ENCODE results near the gene MLEC.

MLEC gene

DNA sequence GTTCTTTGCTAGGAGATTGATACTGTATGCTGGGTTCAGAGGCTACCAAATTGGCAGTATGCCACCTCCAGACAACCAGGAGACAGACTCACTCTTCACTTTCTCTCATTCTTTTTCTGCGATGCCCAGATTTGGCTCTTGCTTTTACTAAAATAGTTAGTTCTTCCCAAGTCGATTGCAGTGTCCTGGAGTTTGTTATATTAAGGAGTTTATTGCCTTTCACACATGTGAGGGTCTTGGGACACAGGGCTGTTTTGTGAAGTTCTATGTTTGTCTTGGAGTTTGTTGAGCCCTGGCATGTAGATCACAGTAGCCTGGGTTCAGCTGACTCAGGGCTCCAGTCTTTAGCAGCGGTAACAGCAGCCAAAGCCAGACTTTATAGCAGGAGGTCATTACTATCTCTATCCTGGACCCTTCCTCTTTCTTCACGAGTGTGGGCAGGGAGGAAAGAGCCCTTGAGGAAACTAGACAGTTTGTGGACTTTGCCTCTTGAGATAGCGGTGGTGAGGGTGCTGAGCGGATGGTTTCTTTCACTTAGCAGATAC, 1.6 kb downstream of the MLEC start:
- peak overlapping the region; percentile 92 for H3K4me3 ChIP-seq (ENCODE audit: low read depth, low read length)
- no peak for DNase-seq (ENCODE audit: low read depth)

DNA sequence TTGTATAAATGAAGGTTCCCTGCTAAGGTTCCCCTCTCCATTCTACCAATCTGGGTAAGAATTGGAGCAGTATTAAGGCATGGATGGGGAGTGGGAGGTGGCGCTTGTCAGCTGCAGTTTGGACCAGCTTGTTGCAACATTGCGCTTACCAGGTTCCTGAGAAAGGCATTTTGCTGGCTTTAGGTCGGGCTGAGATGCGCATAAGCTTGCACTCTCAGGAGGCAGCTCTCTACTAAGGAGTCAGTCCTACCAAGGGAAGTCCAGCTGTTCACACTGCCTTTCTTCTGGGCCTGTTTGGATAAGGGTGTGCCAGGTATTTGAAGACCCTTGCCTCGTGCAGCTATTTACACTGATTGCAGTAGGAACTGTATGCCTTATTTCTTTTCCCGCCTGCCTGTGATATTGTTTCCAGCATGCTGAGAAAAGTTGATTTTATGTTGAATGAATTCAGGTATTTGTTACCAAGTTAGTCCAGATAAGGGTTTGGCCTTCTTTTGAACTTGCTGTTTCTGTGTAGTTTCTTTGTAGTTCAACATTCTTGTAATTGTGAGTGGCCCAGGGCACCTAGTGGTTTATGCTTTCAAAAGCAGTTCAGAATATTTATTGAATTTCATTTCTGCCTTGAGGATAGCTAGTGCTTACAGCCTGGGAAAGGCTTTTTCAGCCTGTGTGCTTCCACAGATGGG, 2.6 kb downstream of the MLEC start:
- H3K4me3 ChIP-seq (ENCODE audit: low read depth, low read length), result peak overlapping the region; percentile 92
- no peak for DNase-seq (ENCODE audit: low read depth)

DNA sequence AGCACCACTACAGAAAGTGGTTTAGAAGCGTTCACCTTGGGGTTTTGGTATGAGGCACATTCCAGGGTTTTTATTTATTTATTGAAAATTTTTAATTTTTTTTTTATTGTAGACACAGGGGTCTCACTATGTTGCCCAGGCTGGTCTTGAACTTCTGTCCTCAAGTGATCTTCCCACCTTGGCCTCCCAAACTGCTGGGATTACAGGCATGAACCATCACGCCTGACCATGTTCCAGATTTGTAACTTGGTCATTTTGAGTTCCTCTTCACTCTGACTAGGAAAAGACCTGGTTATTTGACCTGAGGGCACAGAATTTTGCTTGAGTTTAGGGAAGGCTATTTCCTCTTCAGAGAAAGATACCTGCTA, 3.1 kb downstream of the MLEC start:
- DNase-seq (ENCODE audit: low read depth), result no peak
- no peak overlapping the region for H3K4me3 ChIP-seq (ENCODE audit: low read depth, low read length)

DNA sequence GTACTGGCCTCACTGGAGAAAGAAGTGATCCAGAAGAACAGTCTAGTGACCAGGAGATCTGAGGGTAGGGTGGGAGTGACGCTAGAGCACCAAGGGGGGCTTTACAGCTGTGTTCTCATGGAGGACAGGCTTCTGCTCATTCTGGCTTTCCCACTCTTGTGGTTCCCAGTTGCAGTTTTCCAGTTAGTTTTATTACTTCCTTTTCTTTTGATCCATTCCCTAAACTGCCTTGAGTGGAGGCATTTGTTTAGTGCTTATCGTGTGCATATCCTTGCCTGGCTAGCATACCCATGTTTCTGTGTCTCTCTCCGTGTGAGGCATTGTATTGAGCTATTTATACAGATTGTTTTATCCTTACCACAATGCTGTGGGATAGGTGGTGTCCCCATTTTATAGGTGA, 4.0 kb downstream of the MLEC start:
- DNase-seq (ENCODE audit: low read depth), result no peak
- no peak overlapping the region for H3K4me3 ChIP-seq (ENCODE audit: low read depth, low read length)

DNA sequence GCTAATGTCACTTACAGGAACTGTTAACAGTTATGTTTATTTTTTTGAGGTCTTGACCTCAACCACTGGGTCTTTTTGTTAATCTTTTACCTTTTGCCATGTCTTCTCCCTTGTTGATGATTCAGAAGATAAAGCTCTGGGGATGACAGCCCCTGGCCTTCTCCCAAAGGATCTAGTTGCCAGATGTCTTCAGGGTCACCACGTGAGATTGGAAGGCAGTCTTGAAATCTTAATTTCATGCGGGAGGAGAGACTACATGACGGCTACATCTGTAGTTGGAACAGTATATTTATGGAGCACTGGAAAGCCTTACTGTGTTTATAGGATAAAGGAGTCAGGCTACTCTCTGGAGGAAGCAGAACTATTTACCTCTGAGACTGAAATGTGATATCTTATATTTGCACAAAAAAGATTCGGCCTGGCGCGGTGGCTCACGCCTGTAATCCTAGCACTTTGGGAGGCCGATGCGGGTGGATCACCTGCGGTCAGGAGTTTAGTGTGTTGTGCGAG, 5.6 kb downstream of the MLEC start:
- H3K4me3 ChIP-seq (ENCODE audit: low read depth, low read length), result no peak overlapping the region
- DNase-seq (ENCODE audit: low read depth), result no peak

DNA sequence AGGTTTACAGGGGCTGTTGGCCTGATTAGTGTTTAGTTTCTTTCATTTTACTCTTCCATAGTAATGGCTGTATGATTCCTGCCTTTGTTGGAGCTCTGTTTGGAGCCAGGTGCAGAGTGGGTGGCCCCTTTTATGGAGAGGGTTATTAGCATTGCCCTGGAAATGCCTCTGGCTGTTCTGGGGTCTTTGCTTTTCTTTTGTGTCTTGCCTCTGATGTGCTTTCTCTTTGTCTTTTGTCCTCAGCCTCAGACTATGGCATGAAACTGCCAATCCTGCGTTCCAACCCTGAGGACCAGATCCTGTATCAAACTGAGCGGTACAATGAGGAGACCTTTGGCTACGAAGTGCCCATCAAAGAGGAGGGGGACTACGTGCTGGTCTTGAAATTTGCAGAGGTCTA, 6.9 kb downstream of the MLEC start:
- H3K4me3 ChIP-seq (ENCODE audit: low read depth, low read length), result no peak overlapping the region
- DNase-seq (ENCODE audit: low read depth), result no peak

DNA sequence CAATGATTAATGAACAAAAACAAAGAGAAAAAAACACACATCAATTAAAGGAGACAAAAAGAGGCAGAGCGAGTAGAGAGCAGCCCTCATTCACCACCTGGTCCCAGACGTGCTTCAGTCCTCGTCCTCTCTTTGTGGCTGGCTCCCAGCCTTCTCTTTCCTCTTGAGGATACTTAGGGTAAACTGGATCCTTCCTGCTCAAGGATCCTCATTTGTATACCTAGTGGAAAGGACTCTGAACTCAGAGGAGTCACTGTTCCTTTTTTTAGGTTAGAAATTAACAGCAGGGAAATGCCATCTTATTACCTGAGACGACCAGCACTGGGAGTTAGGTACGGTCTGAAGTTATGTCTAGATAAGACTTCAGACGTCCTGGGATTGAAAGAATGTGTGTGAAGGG, 9.7 kb downstream of the MLEC start:
- no peak for DNase-seq (ENCODE audit: low read depth)
- H3K4me3 ChIP-seq (ENCODE audit: low read depth, low read length), result no peak overlapping the region

DNA sequence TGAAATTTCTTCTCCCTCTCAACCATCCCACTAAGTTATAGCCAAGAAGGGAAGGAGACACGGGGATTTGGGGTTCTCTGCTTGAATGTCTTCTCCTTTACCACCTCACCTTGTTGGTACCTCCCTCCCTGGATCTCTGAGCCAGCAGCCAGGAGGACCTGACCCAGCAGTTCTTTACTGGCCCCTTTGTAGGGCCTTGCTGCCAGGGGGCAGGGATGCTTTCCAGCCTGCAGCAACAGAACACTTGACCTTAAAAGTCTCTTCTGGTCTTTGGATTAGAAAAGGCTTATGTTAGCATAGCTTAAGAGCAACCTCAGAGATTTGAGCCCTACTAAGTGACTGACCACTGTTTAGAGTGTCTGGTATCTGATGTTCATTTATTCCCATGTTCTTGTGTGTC, 10.4 kb downstream of the MLEC start:
- no peak for DNase-seq (ENCODE audit: low read depth)

DNA sequence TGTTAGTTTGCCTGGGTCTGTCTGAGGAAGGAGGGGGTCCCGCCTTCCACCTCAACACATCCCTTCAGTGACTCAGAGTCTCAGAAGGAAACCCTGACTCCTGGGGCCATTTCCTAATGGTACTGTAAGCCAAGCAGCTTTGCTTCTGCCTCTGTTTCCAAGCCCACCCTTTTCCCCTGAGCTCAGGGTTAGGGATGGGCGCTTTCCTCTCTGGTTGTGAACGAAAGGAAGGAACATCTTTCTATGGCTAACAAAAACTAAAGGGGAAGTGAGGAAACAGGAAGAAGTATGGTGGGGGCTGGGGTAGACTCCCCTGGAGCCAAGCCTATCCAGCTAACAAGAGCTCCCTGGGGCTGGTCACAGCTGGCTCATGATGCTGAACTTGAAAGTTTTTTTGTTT, 11.7 kb downstream of the MLEC start:
- no peak overlapping the region for H3K4me3 ChIP-seq (ENCODE audit: low read depth, low read length)
- DNase-seq (ENCODE audit: low read depth), result no peak

More for the DNA sequence above, 10.4 kb downstream of the MLEC start:
- H3K4me3 ChIP-seq (ENCODE audit: low read depth, low read length), result no peak overlapping the region

DNA sequence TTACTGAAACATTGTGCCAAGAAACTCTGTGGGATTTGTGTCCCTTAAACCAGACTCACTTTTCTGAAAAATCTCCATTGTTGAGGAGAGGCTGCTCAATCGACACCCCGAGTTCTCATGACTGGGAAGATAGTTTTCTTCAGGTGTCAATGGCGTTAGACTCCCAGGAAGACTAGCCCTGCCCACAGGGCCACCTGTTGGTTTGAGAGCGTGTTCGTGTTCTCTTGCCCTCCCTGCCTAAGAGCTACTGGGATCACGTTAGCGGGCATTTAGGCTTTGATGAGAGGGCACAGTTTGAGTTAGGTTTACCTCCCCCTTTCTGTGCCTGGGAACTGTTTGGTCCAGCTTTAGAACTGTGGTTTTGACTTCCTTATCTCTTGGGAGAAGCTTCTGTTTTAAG, 12.6 kb downstream of the MLEC start:
- DNase-seq (ENCODE audit: low read depth), result no peak
- no peak overlapping the region for H3K4me3 ChIP-seq (ENCODE audit: low read depth, low read length)

DNA sequence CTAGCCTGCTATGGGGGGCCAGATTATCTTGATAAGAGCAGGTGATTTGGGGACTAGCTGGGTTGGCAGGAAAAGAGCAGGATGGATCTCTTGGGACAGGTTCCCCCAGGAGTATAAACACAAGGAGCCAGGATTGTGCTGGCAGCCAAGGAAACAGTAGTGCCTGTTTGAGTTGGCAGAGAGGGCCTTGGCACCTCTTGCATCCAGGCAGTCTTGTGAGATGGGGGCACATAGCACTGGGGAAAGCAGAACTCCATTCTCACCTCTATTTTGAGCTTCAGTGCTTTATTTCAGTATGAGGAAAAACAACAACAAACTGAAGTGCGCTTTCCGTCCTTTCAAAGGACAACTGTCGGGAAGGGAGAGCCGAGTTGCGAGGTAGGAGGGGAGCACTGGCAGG, 13.9 kb downstream of the MLEC start:
- no peak for DNase-seq (ENCODE audit: low read depth)
- H3K4me3 ChIP-seq (ENCODE audit: low read depth, low read length), result no peak overlapping the region

DNA sequence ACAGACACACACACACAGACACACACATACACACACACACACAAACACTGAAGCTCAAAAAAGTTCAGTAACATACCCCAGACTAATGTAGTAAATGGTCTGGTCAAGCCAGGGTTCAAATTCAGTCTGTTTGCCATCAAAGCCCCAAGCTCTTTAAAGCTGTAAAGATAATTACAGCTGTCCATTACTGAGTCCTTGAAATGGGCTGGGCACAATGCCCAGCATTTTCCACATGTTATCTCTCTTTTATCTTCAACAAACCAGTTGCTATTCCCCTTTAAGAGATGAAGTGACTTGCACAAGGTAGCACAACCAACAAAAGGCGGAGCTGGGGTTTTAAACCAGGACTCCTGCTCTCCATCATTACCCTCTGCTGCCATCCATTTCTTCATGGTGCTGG, 15.7 kb downstream of the MLEC start:
- DNase-seq (ENCODE audit: low read depth), result no peak
- H3K4me3 ChIP-seq (ENCODE audit: low read depth, low read length), result no peak overlapping the region

DNA sequence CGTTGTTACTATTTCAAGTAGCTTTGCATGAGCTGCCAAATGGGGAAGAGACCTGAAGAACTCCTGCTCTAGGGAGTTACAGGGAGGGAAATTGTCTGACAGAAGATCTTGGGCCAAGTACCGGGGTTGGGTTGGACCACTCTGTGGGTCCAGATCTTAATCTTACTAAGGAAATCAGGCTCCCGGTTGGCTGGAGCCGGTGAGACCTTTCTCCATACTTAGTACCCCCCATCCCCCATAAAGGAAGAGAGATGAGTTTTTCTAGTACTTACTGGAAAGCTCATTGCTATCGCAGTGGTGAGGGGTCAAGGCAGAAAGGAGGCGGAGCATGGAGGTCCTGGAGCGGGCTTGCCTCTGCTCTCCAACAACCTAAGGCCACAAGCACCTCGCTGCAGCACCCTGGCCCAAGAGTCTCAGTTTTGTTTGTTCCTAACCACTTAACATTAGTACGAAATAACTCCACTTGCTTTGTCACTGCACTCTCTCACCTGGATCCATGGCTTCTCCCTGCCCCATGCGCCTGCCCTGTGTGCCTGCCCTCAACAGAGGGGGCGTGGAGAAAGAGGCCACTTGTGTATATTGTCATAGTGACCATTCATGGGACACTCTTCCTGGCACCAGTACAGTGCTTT, 16.5 kb downstream of the MLEC start:
- H3K4me3 ChIP-seq (ENCODE audit: low read depth, low read length), result no peak overlapping the region
- no peak for DNase-seq (ENCODE audit: low read depth)

DNA sequence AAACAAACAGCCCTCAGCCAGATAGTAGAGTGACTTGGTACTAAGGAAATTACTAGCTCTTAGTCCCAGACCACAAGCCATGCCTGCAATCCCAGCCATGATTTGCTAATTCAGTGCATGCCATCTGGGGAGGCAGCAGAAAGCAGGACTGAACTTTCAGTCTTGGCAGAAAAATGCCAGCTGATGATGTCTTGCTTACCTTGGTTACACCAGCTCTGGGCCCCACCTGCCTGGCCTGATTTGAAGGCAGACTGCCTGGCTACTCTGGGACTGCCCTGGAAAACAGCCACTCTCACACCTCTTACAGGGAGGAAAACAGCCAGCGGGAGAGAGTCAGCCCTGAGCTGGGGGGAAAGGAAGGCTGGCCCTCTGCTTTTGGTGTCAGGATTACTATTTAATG, 18.7 kb downstream of the MLEC start:
- no peak for DNase-seq (ENCODE audit: low read depth)
- H3K4me3 ChIP-seq (ENCODE audit: low read depth, low read length), result no peak overlapping the region

DNA sequence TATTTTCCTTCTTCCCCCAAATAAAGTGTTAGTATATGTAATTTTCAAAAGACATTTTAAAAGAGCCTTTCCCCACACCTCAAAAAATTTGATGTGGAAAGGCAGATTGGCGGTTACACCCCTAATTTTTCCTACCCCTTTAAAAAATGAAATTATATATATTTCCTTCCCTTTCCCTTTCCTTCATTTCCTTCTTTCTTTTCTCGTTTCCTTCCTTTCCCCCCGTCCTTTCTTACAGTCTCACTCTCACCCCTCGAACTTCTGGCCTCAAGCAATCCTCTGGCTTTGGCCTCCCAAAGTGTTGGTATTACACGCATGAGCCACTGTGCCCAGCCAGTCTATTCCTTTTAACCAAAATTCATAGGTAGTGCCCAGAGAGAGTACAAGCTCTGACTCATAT, 19.1 kb downstream of the MLEC start:
- H3K4me3 ChIP-seq (ENCODE audit: low read depth, low read length), result no peak overlapping the region
- DNase-seq (ENCODE audit: low read depth), result no peak

DNA sequence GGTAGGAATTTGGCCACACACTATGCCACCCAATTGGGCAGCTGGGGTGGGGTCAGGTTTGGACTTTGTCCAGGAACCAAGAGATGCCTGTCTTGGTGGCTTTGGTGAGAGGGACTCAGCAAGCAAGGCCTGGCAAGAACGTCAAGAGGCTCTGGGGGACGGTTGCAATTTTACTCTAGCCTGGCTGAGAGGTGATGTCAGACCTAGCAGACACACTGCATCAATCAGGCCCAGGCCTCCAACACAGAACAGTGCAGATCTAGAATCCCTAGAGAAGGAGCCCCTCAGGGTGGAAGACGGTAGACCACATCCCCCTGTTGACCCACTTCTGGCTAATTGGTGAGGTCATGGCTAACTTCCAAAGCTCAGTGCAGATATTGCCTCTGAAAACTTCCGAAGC, 21.7 kb downstream of the MLEC start:
- no peak overlapping the region for H3K4me3 ChIP-seq (ENCODE audit: low read depth, low read length)
- DNase-seq (ENCODE audit: low read depth), result no peak

DNA sequence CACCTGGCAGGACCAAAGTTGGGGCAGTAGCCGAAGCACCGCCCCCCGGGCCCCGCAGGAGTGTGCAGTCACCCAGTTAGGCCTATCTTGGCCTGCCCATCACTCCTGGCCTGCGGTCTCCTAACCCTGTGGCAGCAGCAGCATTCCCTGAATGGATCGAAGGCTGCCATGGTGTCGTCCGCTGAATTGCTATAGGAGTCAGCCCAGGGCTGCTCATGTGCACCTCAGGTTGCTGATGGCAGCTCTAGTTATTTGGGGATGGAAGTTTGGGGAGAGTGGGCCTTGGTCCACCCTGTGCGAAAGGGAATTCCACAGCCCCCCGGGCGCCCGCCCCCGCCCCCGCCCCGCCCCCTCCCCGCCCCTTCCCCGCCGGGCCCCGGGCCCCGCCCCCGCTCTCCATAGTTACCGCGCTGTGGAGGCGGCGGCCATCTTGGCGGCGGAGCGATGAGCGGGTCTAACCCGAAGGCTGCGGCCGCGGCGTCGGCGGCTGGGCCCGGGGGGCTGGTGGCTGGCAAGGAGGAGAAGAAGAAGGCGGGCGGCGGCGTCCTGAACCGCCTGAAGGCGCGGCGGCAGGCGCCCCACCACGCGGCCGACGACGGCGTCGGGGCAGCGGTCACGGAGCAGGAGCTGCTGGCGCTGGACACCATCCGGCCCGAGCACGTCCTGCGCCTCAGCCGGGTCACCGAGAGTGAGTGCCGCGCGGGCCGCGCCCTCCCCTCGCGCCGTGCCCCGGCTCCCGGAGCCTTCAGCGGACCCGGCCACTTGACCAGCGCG, 23.3 kb downstream of the MLEC start, which contains the start of gene UNC119B:
Gene UNC119B, plus strand, starts transcription at position 428 of the 774 bp plus-strand sequence. Its CDS starts 17 bp downstream, at position 445.
- DNase-seq (ENCODE audit: low read depth), result no peak
- H3K4me3 ChIP-seq (ENCODE audit: low read depth, low read length), result peak within 1 kb of the TSS; percentile 92

DNA sequence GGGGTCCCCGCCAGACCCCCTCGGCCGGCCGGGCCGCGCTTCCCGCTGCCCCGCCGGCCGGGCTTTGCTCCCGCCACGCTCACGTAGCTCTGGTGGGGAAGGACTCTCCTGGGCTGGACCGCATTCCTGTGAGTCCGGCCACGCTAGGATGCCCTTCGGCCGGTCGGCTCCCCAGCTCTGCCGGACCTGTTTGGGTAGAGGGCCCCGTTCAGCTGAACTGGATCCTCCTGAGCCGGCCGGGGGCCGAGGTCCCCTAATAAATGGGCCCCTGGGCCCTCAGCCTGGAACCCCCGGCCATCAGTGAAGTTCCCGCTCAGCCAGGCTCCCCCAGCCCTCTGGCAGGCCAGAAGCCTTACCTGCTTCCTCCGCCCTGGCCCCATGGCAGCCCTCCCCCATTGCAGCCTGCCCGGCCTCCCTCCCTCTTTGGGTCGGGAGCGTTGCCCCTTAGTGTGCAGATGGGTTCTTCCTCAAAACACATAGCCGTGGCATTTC, 23.9 kb downstream of the MLEC start:
- DNase-seq (ENCODE audit: low read depth), result no peak

DNA sequence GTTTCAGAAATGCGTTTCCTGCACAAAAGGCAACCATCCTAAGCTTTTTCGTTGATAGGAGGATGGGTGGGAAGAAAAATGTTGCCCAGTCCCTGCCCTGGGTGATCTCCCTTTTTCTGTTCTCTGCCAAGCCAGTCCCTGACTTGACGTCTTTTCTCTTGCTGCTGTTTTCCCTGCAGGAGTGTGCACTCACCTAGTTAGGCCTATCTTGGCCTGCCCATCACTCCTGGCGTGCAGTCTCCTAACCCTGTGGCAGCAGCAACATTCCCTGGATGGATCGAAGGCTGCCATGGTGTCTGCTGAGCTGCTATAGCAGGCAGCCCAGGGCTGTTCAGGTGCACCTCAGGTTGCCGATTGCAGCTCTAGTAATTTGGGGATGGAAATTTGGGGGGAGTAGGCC, 24.5 kb downstream of the MLEC start:
- no peak for DNase-seq (ENCODE audit: low read depth)
- H3K4me3 ChIP-seq (ENCODE audit: low read depth, low read length), result peak overlapping the region; percentile 92

More for the DNA sequence above, 23.9 kb downstream of the MLEC start:
- H3K4me3 ChIP-seq (ENCODE audit: low read depth, low read length), result peak overlapping the region; percentile 92

DNA sequence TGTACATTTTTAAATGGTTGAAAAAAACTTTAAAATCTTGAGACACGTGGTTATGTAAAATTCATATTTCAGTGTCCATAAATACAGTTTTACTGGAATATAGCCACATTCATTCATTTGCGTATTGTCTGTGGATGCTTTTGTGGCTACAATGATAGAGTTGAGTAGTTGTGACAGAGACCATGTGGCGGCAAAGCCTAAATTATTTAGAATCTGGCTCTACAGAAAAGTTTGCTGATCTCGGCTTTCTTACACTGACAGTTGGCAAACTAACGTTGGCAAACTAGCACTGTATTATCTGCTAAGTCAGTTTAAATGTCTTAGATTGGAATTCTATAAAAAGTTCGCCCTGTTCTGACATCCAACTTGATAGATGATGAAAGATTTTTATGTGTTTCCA, 25.7 kb downstream of the MLEC start:
- H3K4me3 ChIP-seq (ENCODE audit: low read depth, low read length), result no peak overlapping the region
- DNase-seq (ENCODE audit: low read depth), result no peak
